Peyer's patch (tissue), 4 donors: ENCODE data around the gene SLC41A3.

Experiments
- POLR2A ChIP-seq, 2 donors: fragments of 450-650 bp; IDR thresholded peaks; one replicate each; pipeline ENCODE4 v1.5.1; 2017; ENCODE audit warnings: antibody characterized with exemption in 2 of 2, mild to moderate bottlenecking in 2 of 2, moderate library complexity in 2 of 2
- TF ChIP-seq, protein P1 (sequence below), 6 experiments: fragments of 450-650 bp in 4 of 6; fragments of 200-600 bp in 2 of 6; sonication (generic) in 1 of 6; IDR thresholded peaks; one replicate each; pipeline ENCODE4 v1.5.1; 2017 to 2019; ENCODE audit warnings: antibody characterized with exemption in 6 of 6, mild to moderate bottlenecking in 3 of 6, moderate library complexity in 1 of 6

DNA sequence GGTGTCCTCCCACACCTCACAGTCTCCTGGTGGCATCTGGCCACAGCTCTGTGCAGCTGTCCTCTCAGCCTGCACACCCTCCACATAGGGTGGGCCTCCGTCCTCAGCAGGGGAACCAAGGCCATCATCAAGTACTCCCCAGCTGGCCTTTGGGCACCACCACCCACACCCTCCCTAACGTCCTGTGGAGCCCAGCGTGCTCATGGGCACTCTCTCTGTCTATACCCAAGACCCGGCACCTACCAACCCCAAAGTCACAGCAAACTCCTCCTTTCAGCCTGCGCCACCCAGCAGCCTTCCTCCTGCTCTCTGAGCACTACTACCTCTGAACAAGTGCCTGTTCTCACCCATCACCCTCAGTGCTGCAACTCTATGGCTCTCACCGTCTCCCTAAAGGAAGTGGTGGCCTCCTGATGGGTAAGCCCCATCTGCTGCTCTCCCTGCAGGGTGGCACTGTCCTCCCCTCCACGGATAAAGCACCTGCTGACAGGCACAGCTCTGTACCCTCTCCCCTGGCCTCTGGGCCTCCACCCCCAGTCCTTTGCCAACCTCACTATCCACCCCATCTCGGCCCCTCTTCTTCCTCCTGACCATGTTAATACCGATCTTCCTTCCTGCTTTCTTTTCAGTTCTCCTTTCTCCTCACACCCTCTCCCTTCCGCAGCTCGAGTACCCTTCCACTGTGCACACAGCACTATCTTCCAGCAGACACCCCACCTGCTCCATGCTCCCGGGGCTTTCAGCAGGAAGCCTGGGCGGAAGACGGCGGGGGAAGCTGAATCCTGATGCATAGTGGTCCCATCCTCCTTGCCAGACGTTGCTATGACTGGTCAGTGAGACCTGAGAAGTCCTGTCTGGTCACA lies 31.5 kb downstream of the SLC41A3 start:
- TF ChIP-seq, protein P1, sequence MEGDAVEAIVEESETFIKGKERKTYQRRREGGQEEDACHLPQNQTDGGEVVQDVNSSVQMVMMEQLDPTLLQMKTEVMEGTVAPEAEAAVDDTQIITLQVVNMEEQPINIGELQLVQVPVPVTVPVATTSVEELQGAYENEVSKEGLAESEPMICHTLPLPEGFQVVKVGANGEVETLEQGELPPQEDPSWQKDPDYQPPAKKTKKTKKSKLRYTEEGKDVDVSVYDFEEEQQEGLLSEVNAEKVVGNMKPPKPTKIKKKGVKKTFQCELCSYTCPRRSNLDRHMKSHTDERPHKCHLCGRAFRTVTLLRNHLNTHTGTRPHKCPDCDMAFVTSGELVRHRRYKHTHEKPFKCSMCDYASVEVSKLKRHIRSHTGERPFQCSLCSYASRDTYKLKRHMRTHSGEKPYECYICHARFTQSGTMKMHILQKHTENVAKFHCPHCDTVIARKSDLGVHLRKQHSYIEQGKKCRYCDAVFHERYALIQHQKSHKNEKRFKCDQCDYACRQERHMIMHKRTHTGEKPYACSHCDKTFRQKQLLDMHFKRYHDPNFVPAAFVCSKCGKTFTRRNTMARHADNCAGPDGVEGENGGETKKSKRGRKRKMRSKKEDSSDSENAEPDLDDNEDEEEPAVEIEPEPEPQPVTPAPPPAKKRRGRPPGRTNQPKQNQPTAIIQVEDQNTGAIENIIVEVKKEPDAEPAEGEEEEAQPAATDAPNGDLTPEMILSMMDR (IDR thresholded peaks at IDR 0.05) = no peak
- TF ChIP-seq POLR2A (IDR thresholded peaks at IDR 0.05) = no peak
